AML-193 (cell line): ENCODE measurements around the gene ALDH1A2.
"Not testable (repeated sequence)": the region's sequence is repeated elsewhere in the genome, so short reads cannot be mapped to it uniquely, and the experiment has no call there.

Source experiments
- DNase-seq, 2 experiments: peaks; one replicate each; lab custom pipeline; 2025; lab: John Stamatoyannopoulos, UW

Gene ALDH1A2

GRCh38 chr15:58066042-58066867 lies 744 bp upstream of the ALDH1A2 start:
- no peak for DNase-seq

- DNase-seq, result no peak
Observed at GRCh38 chr15:58064980-58065444, 499 bp downstream of the ALDH1A2 start.

GRCh38 chr15:58064082-58064979 lies 1.2 kb downstream of the ALDH1A2 start:
- DNase-seq, result no peak

- DNase-seq, result no peak
Observed at GRCh38 chr15:58063614-58064013, 1.9 kb downstream of the ALDH1A2 start.

- no peak for DNase-seq
Observed at GRCh38 chr15:58062983-58063382, 2.5 kb downstream of the ALDH1A2 start.

- DNase-seq, result no peak
Observed at GRCh38 chr15:58062175-58062574, 3.3 kb downstream of the ALDH1A2 start.

GRCh38 chr15:58060575-58060974 lies 4.9 kb downstream of the ALDH1A2 start:
- DNase-seq, result no peak

GRCh38 chr15:58058729-58059128 lies 6.8 kb downstream of the ALDH1A2 start:
- DNase-seq, result no peak

GRCh38 chr15:58058073-58058472 lies 7.4 kb downstream of the ALDH1A2 start:
- no peak for DNase-seq

GRCh38 chr15:58057559-58057958 lies 8.0 kb downstream of the ALDH1A2 start:
- DNase-seq, result no peak

GRCh38 chr15:58056015-58056414 lies 9.5 kb downstream of the ALDH1A2 start:
- DNase-seq, result no peak

GRCh38 chr15:58053315-58054153 lies 12.0 kb downstream of the ALDH1A2 start:
- DNase-seq, result no peak

- DNase-seq, result no peak
Observed at GRCh38 chr15:58052334-58052733, 13.2 kb downstream of the ALDH1A2 start.

- no peak for DNase-seq
Observed at GRCh38 chr15:58049520-58050227, 15.8 kb downstream of the ALDH1A2 start.

GRCh38 chr15:58048261-58048660 lies 17.2 kb downstream of the ALDH1A2 start:
- DNase-seq, result no peak

GRCh38 chr15:58047149-58047548 lies 18.4 kb downstream of the ALDH1A2 start:
- no peak for DNase-seq

- peak in 1 of 2 experiments; percentile 8 for DNase-seq
Observed at GRCh38 chr15:58046467-58046866, 19.0 kb downstream of the ALDH1A2 start.

- not testable (repeated sequence) for DNase-seq
Observed at GRCh38 chr15:58045376-58045775, 20.1 kb downstream of the ALDH1A2 start.

GRCh38 chr15:58044551-58044950 lies 21.0 kb downstream of the ALDH1A2 start:
- DNase-seq, result no peak

GRCh38 chr15:58043192-58043903 lies 22.2 kb downstream of the ALDH1A2 start:
- peak; percentile 37 to 49 for DNase-seq

- DNase-seq, result no peak
Observed at GRCh38 chr15:58042006-58042405, 23.5 kb downstream of the ALDH1A2 start.
